NCI-H345 treated with DMSO at 0.1 percent for 48 hours (cell line): Measurements from ENCODE around the gene CCDC191.

Source experiments
- DNase-seq: peaks from one replicate; lab custom pipeline; 2025; ENCODE audit not compliant: unreplicated experiment; lab: John Stamatoyannopoulos, UW

Gene CCDC191

DNA sequence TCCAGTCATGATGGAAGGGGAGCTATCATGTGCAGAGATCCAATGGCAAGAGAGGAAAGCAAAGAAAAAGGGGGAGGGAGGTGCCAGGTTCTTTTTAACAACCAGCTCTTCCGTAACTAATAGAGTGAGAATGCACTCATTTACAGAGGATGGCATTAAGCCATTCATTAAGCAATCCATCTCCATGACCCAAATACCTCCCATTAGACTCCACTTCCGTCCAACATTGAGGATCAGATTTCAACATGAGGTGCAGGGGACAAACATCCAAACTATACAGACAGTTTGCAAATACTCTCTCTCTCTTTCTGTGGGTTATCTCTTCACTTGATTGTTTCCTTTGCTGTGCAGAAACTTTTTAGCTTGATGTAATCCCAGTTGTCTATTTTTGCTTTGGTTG lies 87.3 kb downstream of the CCDC191 start:
- DNase-seq, result no peak

GRCh38 chr3:113966172-113966571 lies 90.2 kb downstream of the CCDC191 start:
- DNase-seq, result no peak

GRCh38 chr3:113963879-113964278 lies 92.4 kb downstream of the CCDC191 start:
- DNase-seq, result no peak

- no peak for DNase-seq
Measured at GRCh38 chr3:113954091-113954685, 102.1 kb downstream of the CCDC191 start.

- no peak for DNase-seq
Measured at GRCh38 chr3:113953677-113954076, 102.6 kb downstream of the CCDC191 start.

DNA sequence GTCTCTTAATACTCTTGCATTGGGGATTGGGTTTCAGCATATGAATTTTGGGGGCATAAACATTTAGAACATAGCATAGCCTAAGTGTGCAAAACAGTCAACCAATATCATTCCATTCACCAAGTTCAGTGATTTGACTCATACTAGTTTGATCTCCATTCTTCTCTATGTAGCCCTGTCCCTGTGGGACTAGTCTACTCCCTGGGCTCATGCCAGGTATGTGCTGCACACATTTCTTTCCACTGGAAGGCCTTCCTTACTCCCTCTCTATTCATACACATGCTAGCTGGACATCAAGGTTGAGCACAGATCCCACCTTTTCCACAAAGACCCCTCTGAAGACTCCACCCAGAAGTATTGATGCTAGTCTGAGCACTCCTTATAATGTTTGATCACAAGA lies 103.4 kb downstream of the CCDC191 start:
- DNase-seq, result no peak

DNA sequence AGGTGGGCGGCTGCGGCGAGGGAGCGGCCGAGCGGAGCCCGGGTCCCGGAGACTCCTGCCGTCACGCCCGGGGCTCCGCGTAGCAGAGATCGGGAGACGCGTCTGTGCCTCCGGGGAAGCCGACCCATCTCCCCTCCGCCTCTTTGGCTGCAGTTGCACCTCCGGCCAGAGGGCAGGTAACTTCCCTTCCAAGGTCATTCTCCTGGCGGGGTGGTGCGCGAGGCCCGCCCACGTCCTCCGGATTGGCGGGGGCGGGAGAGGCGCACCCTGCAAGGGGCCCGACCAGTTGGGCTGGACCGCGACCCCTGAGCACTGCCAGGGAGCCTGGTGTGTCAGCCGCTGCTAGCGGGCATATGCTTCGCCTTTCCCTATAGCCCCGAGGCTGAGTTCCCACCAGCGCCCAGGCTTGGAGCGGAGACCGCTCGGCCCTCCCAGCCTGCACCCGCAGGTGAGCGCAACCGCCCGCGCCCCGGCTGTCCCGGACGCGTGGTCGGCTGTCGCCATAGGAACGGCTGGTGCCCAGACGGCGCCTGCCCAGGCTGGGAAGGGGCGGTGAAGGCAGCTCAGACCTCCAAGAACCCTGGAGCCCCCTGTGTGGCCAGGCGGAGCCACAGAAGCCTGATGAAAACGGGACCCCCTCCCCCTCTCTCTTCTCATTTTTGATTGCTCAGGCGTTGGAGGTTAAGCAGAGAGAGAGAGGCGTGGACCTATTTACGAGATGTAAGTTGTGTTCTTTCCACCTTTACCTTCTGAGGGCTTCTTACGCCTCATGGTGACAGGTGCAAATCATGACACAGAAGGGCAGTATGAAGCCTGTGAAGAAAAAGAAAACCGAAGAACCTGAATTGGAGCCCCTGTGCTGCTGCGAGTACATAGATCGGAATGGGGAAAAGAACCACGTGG lies 108.1 kb downstream of the CCDC191 start:
- DNase-seq, result no peak

DNA sequence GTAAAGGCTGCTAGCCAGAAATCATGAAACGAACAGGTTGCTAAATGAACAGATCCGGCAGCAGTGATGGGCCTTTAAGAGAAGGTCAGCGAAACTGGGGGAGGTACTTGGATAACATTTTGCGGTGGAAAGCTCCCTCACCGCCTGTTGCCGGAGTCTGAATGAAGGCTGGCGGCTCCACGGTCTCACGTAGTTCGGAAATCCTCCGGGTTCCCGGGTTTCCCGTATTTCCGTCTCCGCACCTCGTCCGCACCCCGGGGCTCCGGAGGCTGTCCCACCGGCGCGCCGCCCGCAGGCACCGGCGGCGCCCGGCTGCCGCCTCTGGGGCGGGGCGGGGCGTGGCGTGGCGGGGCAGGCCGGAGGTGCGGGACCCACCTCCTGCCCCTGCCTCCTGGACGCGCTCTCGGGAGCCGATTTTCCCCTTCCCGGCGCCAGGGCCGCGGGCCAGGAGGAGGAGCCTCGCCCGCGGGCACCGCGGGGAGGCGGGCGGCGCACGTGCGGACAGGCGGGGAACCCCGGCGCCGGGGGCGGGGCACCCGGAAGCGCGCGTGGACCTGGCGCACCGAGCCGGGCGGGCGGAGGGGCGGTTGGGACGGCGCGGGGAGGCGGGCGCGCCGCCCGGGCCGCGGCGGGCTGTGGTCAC lies 108.8 kb downstream of the CCDC191 start, which contains the start of gene ZDHHC23:
ZDHHC23 (plus strand) TSS at position 642 of the 643 bp plus-strand sequence. CDS start 790 bp downstream, outside the sequence.
- peak; percentile 40 for DNase-seq

- no peak for DNase-seq
Measured at GRCh38 chr3:113946831-113947230, 109.5 kb downstream of the CCDC191 start.

DNA sequence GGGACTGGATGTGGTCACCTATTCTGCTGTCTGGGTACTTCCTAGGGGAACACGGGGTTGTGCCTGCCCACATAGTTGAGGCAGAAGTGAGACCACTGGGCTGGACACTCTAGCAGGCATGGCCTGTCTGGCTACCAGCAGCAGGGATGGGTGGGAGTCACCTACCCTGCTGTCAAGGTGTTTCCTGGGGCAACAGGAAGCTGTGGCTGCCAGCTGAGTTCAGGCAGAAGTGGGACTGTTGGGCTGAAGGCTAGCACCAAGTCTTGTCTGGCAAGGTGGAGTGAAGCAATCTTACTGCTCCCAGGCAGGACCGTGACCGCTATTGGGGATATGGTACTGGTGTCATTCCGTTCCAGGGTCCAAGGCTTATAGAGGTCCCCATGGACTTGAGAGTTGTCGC lies 128.8 kb downstream of the CCDC191 start:
- DNase-seq, result no peak

DNA sequence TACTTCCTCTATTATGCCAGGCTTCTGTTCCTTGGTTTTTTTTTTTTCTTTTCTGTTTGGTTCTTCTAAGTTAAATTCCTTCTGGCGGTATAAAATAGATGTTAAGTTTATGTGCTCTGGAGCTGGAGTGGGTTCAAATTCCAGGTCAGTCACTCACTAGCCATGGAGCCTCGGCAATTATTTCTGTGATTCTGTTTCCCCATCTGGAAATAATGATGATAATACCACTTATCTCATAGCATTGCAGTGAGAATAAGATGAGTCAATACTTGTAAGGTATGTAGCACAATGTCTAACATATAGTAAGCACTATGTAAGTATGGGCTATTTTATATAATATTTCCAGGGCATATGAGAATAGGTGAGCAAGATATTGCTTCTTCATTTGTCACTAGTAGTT lies 141.7 kb downstream of the CCDC191 start:
- DNase-seq, result no peak
